Gastroesophageal sphincter (tissue), 3 donors: ENCODE measurements around the gene HSD17B14.

ENCODE experiments used
- POLR2A ChIP-seq, 2 donors: fragments of 450-650 bp; IDR thresholded peaks; one replicate each; pipeline ENCODE4 v1.6.1; 2017; ENCODE audit warnings: antibody characterized with exemption in 2 of 2, mild to moderate bottlenecking in 2 of 2, moderate library complexity in 1 of 2
- POLR2AphosphoS5 ChIP-seq: sonication (generic); formaldehyde crosslinking; IDR thresholded peaks from one replicate; pipeline ENCODE4 v1.6.1; 2017; ENCODE audit warnings: antibody characterized with exemption
- TF ChIP-seq, protein P1 (sequence below), 4 experiments: fragments of 200-600 bp in 2 of 4; fragments of 450-650 bp in 2 of 4; sonication (generic) in 1 of 4; IDR thresholded peaks; one replicate each; pipeline ENCODE4 v1.5.1; 2017 to 2019; ENCODE audit warnings: antibody characterized with exemption in 4 of 4, mild to moderate bottlenecking in 2 of 4, moderate library complexity in 2 of 4

DNA sequence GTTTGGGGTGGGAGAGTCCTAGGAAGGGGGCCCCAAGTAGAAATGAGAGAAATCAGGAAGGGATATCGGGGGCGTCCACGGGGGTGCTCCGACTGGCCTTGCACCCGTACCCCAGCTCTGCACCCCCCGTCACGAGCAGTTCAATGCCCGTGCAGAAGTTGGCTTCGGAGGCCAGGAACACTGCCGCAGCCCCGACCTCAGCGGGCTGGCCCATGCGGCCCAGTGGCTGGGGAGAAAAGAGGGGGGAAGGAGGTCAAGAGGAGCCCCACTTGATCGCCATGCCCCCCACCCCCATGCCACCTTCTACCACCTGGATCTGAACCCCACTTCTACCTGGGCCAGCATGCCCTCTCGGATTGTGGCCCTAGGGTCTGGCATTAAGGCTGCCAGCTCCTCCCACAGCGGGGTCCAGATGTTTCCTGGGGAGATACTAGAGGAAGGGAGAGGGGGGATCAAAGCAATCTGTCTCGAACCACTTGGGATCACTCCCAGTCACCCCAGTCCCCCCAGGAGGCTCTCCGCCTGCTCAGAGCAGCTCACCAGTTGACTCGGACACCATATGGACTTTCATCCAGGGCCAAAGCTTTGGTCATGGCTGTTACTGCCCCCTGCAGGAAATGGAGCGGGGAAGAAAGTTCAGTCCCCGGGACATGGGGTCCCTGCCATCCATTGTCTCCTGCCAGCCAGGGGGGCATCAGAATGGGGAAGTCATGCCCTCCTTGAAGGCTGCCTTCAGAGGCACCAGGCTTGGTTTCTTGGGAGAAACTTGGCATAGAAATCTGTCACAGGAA is 23.0 kb downstream of the HSD17B14 start:
- TF ChIP-seq, protein P1, sequence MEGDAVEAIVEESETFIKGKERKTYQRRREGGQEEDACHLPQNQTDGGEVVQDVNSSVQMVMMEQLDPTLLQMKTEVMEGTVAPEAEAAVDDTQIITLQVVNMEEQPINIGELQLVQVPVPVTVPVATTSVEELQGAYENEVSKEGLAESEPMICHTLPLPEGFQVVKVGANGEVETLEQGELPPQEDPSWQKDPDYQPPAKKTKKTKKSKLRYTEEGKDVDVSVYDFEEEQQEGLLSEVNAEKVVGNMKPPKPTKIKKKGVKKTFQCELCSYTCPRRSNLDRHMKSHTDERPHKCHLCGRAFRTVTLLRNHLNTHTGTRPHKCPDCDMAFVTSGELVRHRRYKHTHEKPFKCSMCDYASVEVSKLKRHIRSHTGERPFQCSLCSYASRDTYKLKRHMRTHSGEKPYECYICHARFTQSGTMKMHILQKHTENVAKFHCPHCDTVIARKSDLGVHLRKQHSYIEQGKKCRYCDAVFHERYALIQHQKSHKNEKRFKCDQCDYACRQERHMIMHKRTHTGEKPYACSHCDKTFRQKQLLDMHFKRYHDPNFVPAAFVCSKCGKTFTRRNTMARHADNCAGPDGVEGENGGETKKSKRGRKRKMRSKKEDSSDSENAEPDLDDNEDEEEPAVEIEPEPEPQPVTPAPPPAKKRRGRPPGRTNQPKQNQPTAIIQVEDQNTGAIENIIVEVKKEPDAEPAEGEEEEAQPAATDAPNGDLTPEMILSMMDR (IDR thresholded peaks at IDR 0.05) = peak in 1 of 4 experiments; percentile 17
- TF ChIP-seq POLR2A (IDR thresholded peaks at IDR 0.05) (no peak), POLR2AphosphoS5 (no peak)
